ENCODE measurements around the gene MAML2.

- TF ChIP-seq CTCF (conservative IDR thresholded peaks at IDR 0.05) (no peak), ZFX (IDR thresholded peaks at IDR 0.05) (no peak)
These were observed 277.6 kb downstream of the MAML2 start for GRCh38 chr11:96065379-96065778.

Measured in C4-2B (cell line).